SW480 (cell line): ENCODE measurements around the gene TMEM244.
"Not testable (repeated sequence)": the region's sequence is repeated elsewhere in the genome, so short reads cannot be mapped to it uniquely, and the experiment has no call there.

Experiments used
- DNase-seq: peaks from one replicate; pipeline ENCODE4 v3.0.0-alpha.2; 2016; ENCODE audit warnings: low spot score

Gene TMEM244

DNA sequence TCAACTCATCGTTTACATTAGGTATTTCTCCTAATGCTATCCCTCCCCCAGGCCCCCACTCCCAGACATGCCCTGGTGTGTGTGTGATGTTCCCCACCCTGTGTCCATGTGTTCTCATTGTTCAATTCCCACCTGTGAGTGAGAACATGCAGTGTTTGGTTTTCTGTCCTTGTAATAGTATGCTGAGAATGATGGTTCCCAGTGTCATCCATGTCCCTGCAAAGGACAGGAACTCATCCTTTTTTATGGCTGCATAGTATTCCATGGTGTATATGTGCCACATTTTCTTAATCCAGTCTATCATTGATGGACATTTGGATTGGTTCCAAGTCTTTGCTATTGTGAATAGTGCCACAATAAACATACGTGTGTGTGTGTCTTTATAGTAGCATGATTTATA, 54.0 kb downstream of the TMEM244 start:
- DNase-seq, result not testable (repeated sequence)

DNA sequence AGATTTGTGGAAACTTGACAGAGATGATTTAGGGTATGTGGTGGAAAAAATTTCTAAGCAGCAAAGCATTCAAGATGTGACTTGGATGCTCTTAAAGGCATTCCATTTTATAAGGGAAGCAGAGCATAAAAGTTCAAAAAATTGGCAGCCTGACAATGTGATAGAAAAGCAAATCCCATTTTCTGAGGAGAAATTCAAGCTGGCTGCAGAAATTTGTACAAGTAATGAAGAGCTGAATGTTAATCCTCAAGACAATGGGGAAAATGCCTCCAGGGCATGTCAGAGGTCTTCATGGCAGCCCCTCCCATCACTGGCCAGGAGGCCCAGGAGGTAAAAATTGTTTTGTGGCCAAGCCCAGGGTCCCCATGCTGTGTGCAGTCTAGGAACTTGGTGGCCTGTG, 58.2 kb downstream of the TMEM244 start:
- not testable (repeated sequence) for DNase-seq

DNA sequence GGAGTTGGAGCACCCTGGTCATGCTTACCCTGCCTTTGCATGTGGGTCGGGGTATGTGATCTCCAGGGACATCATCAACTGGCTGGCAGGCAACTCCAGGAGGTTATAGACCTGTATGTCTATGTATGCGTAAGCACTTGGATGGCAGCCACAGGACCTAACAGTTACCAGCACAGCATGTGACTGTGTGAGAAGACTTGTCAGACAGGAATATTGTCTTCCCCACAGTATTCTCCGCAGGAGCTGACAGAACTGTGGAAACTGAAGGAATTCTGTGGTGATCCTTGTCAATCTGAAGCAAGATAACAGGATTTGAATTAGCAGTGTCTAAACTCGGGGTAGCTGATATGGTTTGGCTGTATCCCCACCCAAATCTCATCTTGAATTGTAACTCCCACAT, 59.2 kb downstream of the TMEM244 start:
- no peak for DNase-seq

DNA sequence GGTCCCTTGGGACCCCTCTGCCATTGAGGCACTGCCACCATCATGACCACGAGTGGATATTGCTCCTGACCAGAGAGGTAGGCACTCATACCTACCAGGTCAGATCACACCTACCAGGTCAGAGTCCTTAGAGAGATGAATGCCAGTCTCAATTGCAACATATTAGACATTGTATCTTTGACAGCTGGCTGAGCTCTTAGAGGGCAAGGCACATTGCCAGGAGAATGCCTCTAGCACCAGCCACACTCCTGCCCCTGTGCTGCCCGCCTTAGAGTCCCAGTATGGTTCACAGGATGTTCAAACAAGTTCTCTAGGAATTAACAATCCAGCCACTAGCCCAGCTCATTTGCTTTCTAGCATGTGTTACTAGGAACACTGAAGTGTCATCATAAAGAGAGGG, 65.9 kb downstream of the TMEM244 start:
- peak; percentile 5 for DNase-seq

DNA sequence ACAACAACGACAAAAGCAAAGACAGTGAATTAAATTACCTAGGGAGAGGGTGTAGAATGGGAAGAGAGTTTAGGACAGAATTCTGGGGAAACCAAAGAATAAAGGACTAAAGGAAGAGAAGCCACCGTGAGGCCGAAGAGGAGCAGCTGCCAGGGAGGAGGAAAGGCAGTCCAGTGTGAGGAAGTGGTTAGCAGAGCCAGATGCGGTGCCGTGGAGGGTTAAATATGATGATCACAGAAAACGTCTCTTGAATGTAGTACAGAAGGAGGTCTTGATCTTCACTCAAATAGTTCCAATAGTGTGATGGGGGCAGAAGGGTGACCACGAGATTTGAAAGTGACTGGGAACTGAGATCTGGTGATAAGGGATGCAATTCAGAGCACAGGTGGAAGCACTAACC, 67.7 kb downstream of the TMEM244 start:
- no peak for DNase-seq

DNA sequence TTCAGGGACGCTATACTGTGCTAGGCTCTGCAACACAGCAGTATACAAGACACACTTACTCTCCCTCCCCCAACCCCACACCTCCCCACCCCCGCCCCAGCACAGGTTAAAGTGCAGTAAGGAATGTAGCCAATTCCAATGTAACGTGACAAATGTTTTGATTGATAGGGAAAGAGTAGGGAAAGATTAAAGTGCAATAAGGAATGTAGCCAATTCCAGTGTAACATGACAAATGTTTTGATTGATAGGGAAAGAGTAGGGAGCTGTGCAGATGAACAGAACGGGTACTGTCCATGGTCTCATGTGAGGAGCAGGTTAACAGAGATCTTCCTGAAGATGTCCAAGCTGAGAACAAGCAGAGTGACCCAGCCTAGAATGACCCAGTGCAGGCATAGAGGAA, 69.1 kb downstream of the TMEM244 start:
- DNase-seq, result no peak

DNA sequence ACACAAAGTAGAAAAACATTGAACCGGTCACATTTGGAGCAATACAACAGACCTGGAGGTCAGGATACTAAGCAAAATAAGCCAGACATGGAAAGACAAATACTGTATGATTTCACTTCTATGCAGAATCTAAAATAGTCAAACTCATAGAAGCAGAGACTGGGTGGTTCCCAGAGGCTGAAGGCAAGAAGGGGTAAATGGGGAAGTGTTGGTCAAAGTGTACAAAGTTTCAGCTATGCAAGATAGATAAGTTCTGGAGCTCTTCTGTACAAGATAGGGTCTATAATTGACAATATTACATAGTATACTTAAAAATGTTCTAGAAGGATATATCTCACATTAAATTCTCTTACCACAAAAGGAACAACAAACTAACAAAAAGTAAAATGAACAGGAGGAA, 70.3 kb downstream of the TMEM244 start:
- DNase-seq, result no peak

DNA sequence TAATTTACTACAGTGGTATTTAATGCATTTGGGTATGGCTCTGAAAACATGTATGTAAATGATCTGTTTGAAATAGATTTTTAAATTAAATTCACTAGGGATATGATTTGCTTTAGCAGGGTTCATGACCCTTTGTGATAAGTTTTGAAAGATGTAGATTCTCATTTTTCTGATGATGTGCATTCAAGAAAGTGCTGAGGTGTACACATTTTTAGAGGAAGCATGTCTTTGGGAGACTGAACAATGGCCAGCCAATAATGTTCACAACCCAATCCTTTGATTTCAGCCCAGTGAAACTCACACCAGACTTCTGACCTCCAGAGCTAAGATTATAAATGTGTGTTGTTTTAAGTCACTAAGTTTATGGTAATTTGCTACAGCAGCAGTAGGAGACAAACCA, 71.1 kb downstream of the TMEM244 start:
- DNase-seq, result no peak

DNA sequence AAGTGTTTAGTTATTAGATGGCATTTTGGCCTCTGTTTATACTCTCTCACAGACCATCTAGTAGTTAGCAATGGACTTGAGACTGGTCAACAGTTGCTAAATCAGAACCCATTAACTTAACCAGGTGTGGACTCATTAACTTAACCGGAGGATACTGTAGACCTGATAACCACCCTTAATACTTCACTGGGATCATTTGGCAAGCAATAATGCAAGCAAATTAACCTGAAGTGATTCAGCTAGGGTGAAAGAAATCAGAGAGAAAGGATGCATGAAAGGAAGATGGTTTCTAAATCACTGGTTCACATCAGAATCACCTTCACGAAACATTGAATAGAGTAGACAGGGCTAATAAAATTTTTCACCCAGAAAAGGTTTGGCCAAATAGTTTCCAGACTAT, 73.3 kb downstream of the TMEM244 start:
- no peak for DNase-seq

DNA sequence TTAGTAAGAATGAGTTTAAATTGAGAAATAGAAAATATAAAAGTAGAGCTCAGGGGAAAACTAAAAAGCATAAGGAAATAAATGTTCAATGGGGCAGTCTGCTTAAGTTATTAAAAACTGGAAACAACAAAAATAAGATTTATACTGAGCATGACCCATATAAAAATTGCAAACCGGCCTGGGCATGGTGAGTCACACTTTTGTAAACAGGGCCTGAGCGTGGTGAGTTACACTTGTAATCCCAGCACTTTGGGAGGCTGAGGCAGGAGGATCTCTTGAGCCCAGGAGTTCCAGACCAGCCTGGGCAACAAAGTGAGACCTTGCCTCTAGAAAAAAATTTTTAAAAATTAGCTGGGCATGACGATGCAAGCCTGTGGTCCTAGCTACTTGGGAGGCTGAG, 74.6 kb downstream of the TMEM244 start:
- no peak for DNase-seq

DNA sequence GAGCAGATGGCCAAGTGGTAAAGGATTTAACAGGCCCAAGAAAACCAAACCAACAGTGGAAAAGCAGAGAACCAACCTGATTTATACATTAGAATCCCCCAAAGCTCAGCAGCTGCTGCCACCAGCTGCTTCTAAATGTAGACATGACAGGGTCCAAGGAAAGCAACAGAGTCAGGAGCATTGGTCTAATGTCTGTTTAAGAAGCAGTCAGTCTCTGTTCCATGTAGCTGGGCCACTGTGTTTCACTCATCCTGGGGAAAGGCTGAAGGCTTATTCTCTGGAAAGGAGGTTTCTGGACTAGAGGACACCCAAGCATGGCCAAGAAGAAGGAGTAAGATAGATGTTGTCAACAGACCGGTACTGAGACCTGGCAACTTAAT, 75.4 kb downstream of the TMEM244 start:
- no peak for DNase-seq

DNA sequence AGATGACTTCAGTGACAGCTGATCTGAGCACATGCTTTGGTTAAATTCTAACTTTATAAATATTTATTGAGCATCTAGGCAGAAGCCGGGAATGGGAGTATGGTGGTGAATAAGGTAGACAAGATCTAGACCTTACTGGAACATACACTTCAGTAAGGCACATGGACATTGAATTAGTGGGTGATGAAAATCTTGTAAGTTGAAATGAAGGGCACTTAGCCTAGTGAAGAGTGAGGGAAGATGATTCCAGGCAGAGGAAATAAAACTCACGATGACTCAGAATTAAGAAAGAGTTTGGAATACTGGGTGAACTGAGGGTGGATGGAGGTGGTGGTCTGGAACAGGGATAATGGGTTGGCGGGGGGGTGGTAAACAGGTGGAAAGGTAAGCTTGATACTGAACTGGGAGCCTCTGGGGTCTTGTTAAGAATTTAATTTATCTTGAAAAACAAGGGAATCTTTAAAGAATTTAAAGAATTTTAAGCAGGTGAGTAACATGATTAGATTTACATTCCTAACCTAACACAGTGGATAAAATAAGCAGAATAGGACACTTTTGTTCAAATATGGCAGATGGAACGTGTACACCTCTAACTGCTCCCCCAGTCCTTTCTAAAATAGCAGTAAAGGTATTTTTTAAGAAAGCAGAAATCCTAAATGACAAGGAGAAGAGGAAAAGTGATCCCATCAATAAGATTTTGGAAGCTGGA, 75.9 kb downstream of the TMEM244 start:
- DNase-seq, result no peak
